ENCODE data around the gene BRMS1.

Gene BRMS1

GRCh38 chr11:66336234-66337102 lies 8.4 kb downstream of the BRMS1 start, which contains the start of gene RIN1:
TSS of gene RIN1 (minus strand) at chr11:66336434. CDS start at chr11:66336402, 32 bp downstream.
- peak; percentile 73 to 78 for DNase-seq

- no peak for DNase-seq
Measured at GRCh38 chr11:66335531-66336233, 9.2 kb downstream of the BRMS1 start.

- no peak for DNase-seq
Measured at GRCh38 chr11:66334605-66335442, 10.1 kb downstream of the BRMS1 start.

- DNase-seq, result no peak
Measured at GRCh38 chr11:66333896-66334604, 10.9 kb downstream of the BRMS1 start.

GRCh38 chr11:66333220-66333877 lies 11.6 kb downstream of the BRMS1 start:
- no peak for DNase-seq

GRCh38 chr11:66332371-66333219 lies 12.3 kb downstream of the BRMS1 start:
- DNase-seq, result no peak

- DNase-seq, result no peak
Measured at GRCh38 chr11:66331542-66332370, 13.1 kb downstream of the BRMS1 start.

GRCh38 chr11:66330931-66331330 lies 14.0 kb downstream of the BRMS1 start:
- DNase-seq, result no peak

GRCh38 chr11:66329165-66329673 lies 15.7 kb downstream of the BRMS1 start:
- DNase-seq, result no peak

GRCh38 chr11:66328302-66329144 lies 16.4 kb downstream of the BRMS1 start:
- peak; percentile 38 to 77 for DNase-seq

GRCh38 chr11:66328031-66328301 lies 16.9 kb downstream of the BRMS1 start:
- DNase-seq, result no peak

GRCh38 chr11:66327171-66328030 lies 17.5 kb downstream of the BRMS1 start:
- no peak for DNase-seq

GRCh38 chr11:66326261-66327111 lies 18.4 kb downstream of the BRMS1 start:
- peak in 1 of 2 experiments; percentile 33 for DNase-seq

GRCh38 chr11:66325263-66325671 lies 19.6 kb downstream of the BRMS1 start:
- DNase-seq, result no peak

GRCh38 chr11:66324664-66325063 lies 20.2 kb downstream of the BRMS1 start:
- DNase-seq, result no peak

GRCh38 chr11:66323684-66324083 lies 21.2 kb downstream of the BRMS1 start:
- no peak for DNase-seq
